ENCODE results near the gene TMEM269. TPM values are rescaled to one million over a fixed set of nuclear protein-coding genes. Genes with fewer than 3 reads are reported as not detected.
"Not testable (repeated sequence)": the region's sequence is repeated elsewhere in the genome, so short reads cannot be mapped to it uniquely, and the experiment has no call there.

The TMEM269 gene
- total RNA-seq, 3 donors from 2014 or later: not detected

DNA sequence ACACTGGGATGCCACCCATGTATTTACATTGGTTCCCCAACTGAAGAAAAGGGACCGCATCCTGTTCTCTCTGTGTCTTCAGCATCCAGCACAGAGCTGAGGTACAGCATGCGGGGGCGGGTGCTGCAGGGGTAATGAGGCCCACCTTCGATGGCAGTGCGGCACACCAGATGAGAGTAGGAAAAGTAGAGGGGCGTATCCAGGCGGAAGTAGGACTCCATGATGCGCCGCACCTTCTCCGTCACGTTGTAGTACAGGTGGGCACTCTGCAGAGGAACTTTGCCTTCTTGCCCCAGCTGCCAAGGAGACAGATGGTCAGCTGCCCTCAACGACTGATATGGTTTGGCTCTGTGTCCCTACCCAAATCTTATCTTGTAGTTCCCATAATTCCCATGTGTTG, 34.8 kb upstream of the TMEM269 start:
- no peak overlapping the region for H3K4me3 ChIP-seq
- intact Hi-C loops (cut with DNase I, micrococcal nuclease): no loop called here
- H3K36me3 ChIP-seq (ENCODE audit: low read depth): no peaks in the 10 kb centered on the region

DNA sequence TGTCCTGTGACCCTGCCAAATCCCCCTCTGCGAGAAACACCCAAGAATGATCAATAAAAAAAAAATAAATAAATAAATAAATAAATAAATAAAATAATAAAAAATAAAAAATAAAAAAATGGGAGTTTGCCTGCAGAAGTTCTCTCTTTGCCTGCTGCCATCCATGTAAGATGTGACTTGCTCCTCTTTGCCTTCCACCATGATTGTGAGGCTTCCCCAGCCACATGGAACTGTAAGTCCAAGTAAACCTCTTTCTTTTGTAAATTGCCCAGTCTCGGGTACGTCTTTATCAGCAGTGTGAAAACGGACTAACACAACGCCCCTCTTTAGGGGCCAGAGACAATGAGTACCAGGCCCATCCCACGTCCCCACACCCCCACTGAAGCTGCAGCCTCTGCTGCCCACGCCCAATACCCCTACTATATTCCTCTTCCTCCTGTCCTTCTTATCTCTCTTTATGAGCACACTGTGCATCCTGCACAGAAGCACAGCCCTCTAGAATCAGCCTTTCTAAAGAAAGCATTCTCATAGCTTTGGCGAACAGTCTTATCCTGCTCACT, 33.2 kb upstream of the TMEM269 start:
- intact Hi-C loops (cut with DNase I, micrococcal nuclease); H3K9me3 ChIP-seq: not testable (repeated sequence)

More for the DNA sequence above, 34.8 kb upstream of the TMEM269 start:
- DNase-seq (no peak), ATAC-seq (no peak)
- TF ChIP-seq, protein P1, sequence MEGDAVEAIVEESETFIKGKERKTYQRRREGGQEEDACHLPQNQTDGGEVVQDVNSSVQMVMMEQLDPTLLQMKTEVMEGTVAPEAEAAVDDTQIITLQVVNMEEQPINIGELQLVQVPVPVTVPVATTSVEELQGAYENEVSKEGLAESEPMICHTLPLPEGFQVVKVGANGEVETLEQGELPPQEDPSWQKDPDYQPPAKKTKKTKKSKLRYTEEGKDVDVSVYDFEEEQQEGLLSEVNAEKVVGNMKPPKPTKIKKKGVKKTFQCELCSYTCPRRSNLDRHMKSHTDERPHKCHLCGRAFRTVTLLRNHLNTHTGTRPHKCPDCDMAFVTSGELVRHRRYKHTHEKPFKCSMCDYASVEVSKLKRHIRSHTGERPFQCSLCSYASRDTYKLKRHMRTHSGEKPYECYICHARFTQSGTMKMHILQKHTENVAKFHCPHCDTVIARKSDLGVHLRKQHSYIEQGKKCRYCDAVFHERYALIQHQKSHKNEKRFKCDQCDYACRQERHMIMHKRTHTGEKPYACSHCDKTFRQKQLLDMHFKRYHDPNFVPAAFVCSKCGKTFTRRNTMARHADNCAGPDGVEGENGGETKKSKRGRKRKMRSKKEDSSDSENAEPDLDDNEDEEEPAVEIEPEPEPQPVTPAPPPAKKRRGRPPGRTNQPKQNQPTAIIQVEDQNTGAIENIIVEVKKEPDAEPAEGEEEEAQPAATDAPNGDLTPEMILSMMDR (IDR thresholded peaks at IDR 0.05): no peak
- Histone ChIP-seq H3K4me1 (ENCODE audit: low read depth) (no peaks in the 10 kb centered on the region), H3K9me3 (no peaks in the 10 kb centered on the region)

DNA sequence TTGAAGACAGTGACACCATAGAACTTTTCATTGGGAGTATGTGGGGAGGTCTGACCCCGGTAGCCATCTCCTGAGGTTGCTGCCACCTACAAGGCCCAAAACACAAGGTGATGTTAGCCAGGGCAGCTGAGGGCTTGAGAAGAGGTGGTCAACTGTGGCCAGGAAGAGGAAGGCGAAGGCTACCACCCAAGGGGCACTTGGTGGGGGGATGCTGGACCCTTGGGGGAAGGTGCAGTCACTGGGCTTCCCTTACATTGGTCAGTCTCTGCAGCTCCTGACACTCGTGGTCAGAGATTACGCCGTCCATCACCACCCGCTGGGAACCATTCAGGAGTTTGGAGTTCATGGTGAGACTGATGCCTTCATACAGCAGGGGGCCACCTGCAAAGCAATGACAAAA, 32.5 kb upstream of the TMEM269 start:
- TF ChIP-seq, protein P1 (IDR thresholded peaks at IDR 0.05): no peak
- no peak for ATAC-seq

More for the DNA sequence above, 33.2 kb upstream of the TMEM269 start:
- DNase-seq; H3K36me3 ChIP-seq (ENCODE audit: low read depth); ATAC-seq; H3K4me1 ChIP-seq (ENCODE audit: low read depth); H3K4me3 ChIP-seq: not testable (repeated sequence)

DNA sequence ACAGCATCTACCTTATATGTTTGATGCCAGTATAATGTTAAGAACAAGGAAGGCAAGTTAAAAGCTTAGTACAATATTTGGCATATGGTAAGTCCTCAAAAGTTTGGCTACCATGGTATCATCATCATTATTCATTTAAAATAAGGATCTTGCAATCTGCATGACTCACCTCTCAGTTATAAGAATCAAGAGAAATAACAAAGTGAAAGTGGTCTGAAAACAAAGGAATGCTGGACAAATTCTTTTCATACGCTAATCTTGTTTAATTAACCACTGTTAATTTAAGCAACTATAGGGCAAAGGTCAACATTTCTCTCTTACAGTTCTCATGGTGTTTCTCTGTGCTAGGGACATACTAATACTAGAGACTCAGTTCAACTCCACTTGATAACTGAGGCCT, 31.7 kb upstream of the TMEM269 start:
- TF ChIP-seq, protein P1 (IDR thresholded peaks at IDR 0.05): no peak
- no peak for DNase-seq
- ATAC-seq: no peak
- intact Hi-C loops (cut with DNase I, micrococcal nuclease): no loop called here
- Histone ChIP-seq H3K9me3 (no peaks in the 10 kb centered on the region), H3K4me3 (no peak overlapping the region), H3K4me1 (ENCODE audit: low read depth) (no peaks in the 10 kb centered on the region), H3K36me3 (ENCODE audit: low read depth) (no peaks in the 10 kb centered on the region)

More for the DNA sequence above, 32.5 kb upstream of the TMEM269 start:
- no peaks in the 10 kb centered on the region for H3K4me1 ChIP-seq (ENCODE audit: low read depth)
- intact Hi-C loops (cut with DNase I, micrococcal nuclease): no loop called here
- H3K9me3 ChIP-seq: no peaks in the 10 kb centered on the region
- no peaks in the 10 kb centered on the region for H3K36me3 ChIP-seq (ENCODE audit: low read depth)
- no peak for DNase-seq
- no peak overlapping the region for H3K4me3 ChIP-seq

DNA sequence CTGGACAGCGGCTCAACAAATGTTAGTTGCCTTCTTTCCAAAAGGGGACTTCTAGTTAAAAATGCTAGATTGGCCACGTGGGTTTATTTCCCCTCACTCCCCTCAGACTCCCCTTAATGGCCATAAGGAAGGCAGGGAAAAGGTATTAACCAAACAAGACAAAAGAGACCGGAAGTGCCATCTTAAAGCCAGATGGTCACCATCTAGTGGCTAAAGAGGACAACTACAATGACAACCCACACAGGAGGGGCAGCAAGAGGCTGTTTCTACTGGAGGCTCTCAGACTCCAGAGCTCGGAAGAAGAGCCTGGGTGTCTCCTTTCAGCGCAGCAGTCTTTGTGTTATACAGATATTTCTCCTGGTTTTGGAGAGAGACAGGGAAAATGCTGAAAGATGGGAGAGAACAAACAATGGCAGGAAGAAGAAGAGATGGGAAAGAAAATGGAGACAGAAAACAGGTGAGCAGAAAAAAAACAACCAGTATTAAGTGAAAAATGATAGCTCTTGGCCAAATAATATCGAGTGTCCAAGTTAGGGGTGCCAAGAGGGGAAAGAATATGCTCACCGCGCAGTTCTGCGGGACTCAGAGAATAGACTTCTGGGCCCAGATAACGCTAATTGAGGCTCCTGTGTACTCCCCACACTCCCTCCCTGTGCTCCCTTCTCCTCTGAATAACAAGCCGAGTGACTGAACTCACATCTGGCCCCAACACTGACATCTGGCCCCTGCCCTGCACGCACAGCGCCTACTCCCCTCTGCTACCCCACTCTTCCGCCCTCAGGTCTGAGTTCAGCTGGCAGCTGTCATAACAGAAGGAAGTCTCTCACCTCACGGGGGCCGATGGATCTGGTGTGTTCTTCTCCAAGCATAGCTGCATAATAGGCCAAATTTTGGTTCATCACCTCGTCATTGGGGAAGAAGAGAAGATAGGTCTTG, 27.6 kb upstream of the TMEM269 start:
- peak in 1 of 3 donors; percentile 29 for DNase-seq
- TF ChIP-seq, protein P1 (IDR thresholded peaks at IDR 0.05): peak; percentile 40
- no peaks in the 10 kb centered on the region for H3K4me1 ChIP-seq (ENCODE audit: low read depth)
- H3K36me3 ChIP-seq (ENCODE audit: low read depth): no peaks in the 10 kb centered on the region
- no peaks in the 10 kb centered on the region for H3K9me3 ChIP-seq
- H3K4me3 ChIP-seq: no peak overlapping the region
- intact Hi-C loops (cut with DNase I, micrococcal nuclease): no loop called here
- peak; percentile 87 for ATAC-seq

DNA sequence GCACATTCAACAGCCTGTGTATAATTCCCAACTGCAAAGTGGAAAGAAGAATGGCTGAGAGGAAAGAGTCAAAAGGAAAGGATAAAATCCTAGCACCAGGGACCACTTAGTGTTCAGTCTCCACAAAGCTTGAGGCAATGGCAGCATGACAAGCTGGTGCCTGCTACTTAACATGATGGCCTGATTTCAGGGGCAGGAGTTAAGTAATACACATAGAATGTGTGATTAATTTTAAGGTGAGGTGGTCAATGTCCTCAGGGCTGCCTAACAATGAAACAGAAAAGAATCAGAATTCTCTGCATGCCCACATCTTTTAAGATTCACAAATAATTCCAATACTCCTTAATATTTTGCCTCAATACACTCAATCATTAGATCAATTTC, 26.9 kb upstream of the TMEM269 start:
- Histone ChIP-seq H3K4me3 (no peak overlapping the region), H3K4me1 (ENCODE audit: low read depth) (no peaks in the 10 kb centered on the region), H3K9me3 (no peaks in the 10 kb centered on the region), H3K36me3 (ENCODE audit: low read depth) (no peaks in the 10 kb centered on the region)
- ATAC-seq (no peak), DNase-seq (no peak)
- intact Hi-C loops (cut with DNase I, micrococcal nuclease): no loop called here
- TF ChIP-seq, protein P1 (IDR thresholded peaks at IDR 0.05): no peak
